ENCODE measurements around the gene XPO5.

GRCh38 chr6:43541774-43542471, 33.9 kb downstream of the XPO5 start:
- TF ChIP-seq EZH2 (IDR thresholded peaks at IDR 0.05) (no peak), CTCF (IDR thresholded peaks at IDR 0.05 in 2 of 3, conservative IDR thresholded peaks at IDR 0.05 in 1 of 3; ENCODE audit: borderline replicate concordance in 1 of 3, insufficient read depth in 1 of 3, low read depth in 2 of 3, low read length in 2 of 3) (no peak), REST (IDR thresholded peaks at IDR 0.05; ENCODE audit: low read depth) (no peak), POLR2AphosphoS5 (IDR thresholded peaks at IDR 0.05; ENCODE audit: low read depth, low read length) (no peak), CEBPB (IDR thresholded peaks at IDR 0.05; ENCODE audit: low read depth) (no peak), ZFX (IDR thresholded peaks at IDR 0.05) (no peak)
- TF ChIP-seq, protein P1, sequence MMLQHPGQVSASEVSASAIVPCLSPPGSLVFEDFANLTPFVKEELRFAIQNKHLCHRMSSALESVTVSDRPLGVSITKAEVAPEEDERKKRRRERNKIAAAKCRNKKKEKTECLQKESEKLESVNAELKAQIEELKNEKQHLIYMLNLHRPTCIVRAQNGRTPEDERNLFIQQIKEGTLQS (IDR thresholded peaks at IDR 0.05): no peak

Measured in HCT116 (cell line).